ENCODE results near the gene MDM4.
A peak's percentile ranks its signal among the peaks of the same experiment; 100 is the strongest.
"Not testable (repeated sequence)": the region's sequence is repeated elsewhere in the genome, so short reads cannot be mapped to it uniquely, and the experiment has no call there.

MDM4 gene

GRCh38 chr1:204562075-204562990 lies 46.1 kb downstream of the MDM4 start:
- DNase-seq (ENCODE audit: low spot score): no peak

DNA sequence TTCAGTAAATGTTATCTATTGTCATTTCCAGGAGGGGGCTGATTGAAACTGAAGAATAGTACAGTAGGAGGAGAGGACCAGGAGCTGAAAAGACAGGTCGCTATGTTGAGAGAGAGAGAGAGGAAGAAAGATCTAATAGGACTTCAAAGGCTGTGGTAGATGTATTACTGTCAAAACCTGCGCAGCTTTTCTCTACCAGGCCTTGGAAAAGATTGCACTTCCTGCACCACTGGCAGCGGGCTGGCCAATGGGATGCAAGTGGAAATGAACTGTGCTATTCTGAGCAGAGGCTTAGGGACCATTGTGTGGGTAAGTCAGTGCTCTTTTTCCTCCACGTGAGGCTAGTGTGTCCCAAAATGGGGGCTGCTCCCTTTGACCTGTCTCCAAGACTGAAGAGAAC lies 47.1 kb downstream of the MDM4 start:
- no peak for DNase-seq (ENCODE audit: low spot score)

GRCh38 chr1:204563780-204564179 lies 47.6 kb downstream of the MDM4 start:
- no peak for DNase-seq (ENCODE audit: low spot score)

GRCh38 chr1:204564835-204565234 lies 48.6 kb downstream of the MDM4 start:
- DNase-seq (ENCODE audit: low spot score): no peak

DNA sequence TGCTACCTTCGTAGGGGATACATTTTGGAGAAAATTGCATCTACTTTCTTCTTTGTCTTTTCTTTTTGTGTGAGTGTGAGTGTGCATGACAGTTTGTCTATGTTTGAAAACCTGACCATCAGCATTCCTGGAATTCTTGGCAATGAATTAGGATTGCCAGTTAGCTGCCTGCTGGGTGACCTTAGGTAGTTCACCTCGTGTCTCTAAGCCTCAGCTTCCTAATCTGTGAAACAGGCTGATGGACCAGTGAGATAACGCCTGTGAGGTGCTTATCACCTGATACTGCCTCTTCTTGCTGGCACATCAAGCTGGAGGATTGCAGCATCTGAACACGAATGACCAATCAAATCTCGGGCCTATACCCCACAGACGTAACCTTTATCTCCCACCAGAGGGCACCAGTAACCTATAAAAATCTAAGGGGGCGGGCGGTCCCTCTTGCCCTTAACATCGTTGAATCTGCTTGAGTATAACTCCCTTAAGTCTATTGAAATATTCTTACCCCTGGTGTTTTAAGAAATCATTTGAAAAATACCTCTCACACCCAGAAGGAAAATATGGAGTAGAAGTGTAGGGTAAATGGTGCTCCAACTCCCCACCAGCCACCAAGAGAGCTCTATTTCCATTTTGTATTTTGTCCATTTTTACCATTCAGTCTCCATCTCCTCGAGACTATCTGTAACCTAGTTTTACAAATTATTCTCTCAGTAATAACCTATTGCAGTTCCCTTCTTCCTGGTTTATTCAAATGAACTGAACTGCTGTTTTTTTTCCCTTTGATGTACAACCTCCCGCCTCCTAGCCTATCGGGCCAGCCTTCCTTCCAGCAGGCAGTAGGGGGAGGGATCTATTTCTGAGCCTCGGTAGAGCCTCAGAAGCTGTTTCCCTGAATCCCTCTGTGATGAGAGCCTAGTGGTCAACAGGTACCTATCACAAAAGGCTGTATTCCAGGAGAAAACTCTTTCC lies 49.7 kb downstream of the MDM4 start:
- DNase-seq (ENCODE audit: low spot score): peak; percentile 85

GRCh38 chr1:204566583-204566955 lies 50.4 kb downstream of the MDM4 start:
- no peak for DNase-seq (ENCODE audit: low spot score)

- no peak for DNase-seq (ENCODE audit: low spot score)
Observed at GRCh38 chr1:204567071-204567470, 50.9 kb downstream of the MDM4 start.

GRCh38 chr1:204568576-204569315 lies 52.5 kb downstream of the MDM4 start:
- DNase-seq (ENCODE audit: low spot score): no peak

DNA sequence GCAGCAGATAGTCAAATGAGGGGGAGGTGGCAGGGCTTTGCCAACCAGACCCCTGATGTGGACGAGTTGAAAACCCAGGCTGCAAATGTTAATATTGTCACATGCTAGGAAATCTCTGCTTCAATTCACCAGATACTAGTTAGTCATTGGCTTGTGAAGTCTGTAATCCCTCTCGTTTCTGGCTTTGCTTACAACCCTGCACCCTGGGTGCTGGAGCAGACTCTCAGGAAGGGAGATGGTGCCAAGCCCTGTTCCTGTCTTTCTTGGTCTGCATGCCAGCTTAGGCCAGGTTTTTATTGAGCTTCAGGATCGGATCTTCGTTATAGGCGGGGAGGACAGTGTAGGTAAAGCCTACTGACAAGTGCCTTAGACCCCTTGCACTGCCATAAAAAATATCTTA lies 53.3 kb downstream of the MDM4 start:
- no peak for DNase-seq (ENCODE audit: low spot score)

- DNase-seq (ENCODE audit: low spot score): not testable (repeated sequence)
Observed at GRCh38 chr1:204570021-204570420, 53.8 kb downstream of the MDM4 start.

DNA sequence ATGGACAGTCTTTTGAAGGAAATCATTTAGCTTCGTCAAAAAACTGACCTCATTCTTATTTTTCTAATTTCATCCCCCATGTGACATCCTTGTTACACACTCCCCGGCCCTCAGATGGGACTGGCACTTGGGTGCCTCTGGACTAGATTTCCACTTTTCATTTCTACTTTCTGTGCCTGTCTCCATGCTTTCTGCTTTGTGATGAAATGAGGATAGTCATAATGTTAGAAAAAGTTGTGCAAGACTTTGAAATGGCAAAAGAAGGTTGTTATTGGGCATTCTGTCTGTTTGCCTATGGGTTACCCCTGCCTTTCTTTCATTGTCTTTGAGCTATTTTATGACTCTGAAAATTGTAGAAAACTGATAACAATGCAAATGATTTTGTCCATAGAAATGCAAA lies 54.9 kb downstream of the MDM4 start:
- DNase-seq (ENCODE audit: low spot score): no peak

DNA sequence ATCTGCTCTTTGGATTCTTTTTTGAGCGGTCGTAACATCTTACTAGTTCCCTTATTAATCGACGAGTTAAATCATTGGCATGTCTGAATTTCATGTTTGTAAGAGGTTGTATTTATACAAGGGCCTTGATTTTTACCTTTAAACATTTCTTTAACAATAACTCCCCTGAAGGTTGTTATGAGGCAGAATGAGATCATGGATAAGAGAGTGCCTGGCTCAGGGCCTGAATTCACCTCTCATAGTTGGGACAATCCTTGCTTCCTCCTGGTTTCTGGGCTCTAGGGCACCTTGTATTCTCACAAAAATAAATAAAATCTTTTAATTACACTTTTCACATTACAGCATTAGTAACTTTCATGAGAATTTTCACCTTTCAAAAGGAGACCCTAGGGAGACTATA lies 55.4 kb downstream of the MDM4 start:
- DNase-seq (ENCODE audit: low spot score): no peak

GRCh38 chr1:204572923-204573922 lies 57.0 kb downstream of the MDM4 start:
- DNase-seq (ENCODE audit: low spot score): no peak

DNA sequence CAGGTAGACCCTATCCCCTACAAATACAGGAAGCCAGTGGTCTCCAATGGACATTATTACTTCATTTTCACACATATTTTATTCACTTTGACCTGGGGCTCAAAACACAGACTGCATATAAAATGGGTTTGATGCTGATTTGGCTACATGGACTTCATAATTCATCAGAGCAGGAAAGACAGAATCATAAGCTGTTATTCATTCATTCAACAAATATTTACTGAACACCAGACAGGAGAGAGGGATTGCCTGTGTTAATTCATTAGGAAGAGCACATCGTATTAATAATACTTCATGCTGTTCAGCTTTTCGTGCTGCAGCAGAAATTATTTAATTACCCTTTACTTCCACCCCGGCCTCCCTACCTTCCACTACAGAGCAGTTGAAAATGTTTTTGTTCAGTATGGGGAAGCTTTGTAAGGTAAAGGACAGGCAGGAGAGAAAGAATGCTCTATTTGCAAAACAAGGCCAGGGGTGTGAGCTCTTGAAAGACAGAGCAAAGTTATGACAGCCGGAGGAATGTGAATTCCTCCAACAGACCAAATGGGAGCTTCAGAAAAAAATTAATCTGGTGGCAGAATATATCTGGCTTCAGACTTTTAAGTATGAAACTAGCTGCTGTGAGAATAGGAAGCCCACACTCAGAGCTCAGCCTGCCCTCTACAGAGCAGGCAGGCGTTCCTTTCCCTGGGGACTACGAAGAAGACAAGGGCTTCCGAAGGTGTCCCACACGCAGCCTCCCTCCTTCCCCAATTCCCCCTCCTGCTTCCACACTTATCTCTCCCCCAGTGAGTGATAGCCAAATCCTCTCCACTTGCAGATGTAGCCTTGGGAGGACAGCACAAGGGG lies 58.0 kb downstream of the MDM4 start:
- no peak for DNase-seq (ENCODE audit: low spot score)

GRCh38 chr1:204574865-204575163 lies 58.6 kb downstream of the MDM4 start:
- no peak for DNase-seq (ENCODE audit: low spot score)

DNA sequence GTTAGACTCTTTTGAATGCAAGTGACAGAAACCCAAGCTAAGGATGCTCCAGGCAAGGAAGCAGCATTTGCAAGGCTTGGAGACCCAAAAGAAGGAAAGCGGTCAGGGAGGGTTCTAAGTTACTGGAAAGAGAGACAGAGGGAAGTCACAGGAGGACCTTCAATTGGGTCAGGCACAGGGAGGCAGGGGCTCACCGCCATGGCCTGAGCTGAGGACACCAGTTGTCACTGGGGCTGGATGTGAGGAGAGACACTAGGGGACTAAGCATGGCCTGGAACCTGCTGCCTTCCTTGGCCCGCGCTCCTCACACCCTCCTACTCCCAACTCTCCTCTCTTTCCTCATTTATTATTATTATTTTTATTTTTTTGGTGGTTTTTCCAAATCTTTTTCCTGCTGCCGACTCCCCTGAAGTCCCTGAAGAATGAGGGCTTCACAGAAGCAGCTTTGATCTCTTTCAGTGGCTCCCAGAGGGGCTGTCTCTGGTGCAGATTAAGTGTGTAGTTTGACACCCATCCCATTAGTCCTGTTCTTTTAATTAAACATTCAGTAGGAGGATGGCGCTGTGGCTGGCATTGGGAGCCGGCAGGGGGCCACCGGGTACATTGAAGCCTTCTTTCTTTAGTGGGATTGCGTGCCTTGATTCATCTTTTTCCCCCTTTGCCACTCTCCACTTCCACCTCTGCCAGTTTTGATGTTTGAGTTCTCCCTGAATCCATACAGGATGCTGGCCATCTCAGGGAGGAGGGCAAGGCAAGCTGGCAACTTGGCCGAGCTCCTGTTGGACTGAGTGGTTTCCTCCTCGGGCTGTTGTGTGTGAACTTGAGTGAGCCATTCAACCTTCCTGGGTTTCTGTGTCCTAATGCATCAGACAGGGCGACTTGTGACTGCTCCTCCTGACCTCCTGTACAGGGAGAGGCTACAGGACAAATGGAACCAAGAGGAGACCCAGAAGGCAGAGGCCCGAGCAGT lies 59.3 kb downstream of the MDM4 start:
- DNase-seq (ENCODE audit: low spot score): no peak

GRCh38 chr1:204576422-204576821 lies 60.2 kb downstream of the MDM4 start:
- DNase-seq (ENCODE audit: low spot score): no peak

GRCh38 chr1:204577794-204578478 lies 61.7 kb downstream of the MDM4 start:
- no peak for DNase-seq (ENCODE audit: low spot score)

Data from HuH-7 (cell line).